ENCODE results near the gene ADGRB3.
A peak's percentile ranks its signal among the peaks of the same experiment; 100 is the strongest.

ADGRB3 gene

GRCh38 chr6:68650142-68650541, 15.1 kb downstream of the ADGRB3 start:
- H3K27ac ChIP-seq, result no peak overlapping the region
- no peak for DNase-seq

DNA sequence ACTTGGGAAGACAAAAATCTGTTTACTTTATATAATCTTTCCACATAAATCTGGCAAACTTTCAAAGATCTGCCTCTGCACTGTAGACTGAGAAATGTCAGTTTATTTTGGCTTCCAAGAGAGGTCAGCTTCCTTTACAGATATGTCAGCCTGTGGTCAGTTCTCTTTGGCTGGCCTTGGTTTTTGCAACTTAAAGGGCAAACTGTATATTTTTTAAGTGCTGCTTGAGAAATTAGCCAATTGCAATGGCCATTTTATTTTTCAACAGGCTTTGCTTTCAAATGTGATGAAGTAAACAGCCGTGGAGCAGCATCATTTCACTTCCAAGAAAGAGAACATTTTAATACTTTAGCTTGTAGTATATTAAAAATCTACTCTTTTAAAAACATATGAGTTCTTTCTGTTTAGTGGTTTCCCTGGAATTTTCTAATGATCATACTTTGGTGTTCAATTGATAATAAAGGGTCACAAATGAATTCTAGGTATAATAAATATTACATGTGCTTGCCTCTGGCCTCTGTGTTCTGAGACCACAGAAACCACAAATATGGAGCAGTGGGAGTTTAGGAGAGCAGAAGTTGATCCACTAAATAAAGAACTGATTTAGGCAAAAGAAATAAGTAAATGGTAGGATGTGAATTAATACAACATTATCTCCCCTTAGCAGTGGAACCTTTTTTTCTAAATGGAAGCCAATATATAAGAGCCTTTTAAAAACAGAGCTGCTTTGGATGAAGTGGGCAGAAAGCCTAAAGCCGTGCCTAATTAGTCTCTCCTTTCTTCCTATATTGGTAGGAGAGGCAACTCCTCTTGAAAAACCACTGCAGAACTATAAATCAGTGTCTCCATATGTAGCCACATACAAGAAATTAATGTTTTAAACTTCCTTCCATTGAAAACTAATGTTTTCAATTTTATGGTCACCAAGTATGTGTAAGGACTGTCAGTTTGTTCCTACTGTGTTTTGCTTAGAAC, 16.2 kb downstream of the ADGRB3 start:
- Histone ChIP-seq H3K4me3 (ENCODE audit: low read depth, low read length) (no peak overlapping the region), H3K27me3 (ENCODE audit: insufficient read depth, low read depth, severe bottlenecking) (no peaks in the 10 kb centered on the region)

More at GRCh38 chr6:68650142-68650541, 15.1 kb downstream of the ADGRB3 start:
- H3K9me3 ChIP-seq (ENCODE audit: severe bottlenecking), result no peaks in the 10 kb centered on the region
- H3K4me3 ChIP-seq (ENCODE audit: low read depth, low read length), result no peak overlapping the region
- H3K36me3 ChIP-seq, result no peaks in the 10 kb centered on the region
- H3K27me3 ChIP-seq (ENCODE audit: insufficient read depth, low read depth, severe bottlenecking), result no peaks in the 10 kb centered on the region
- no peak for TF ChIP-seq CTCF (IDR thresholded peaks at IDR 0.05; ENCODE audit: low read depth, low read length)

DNA sequence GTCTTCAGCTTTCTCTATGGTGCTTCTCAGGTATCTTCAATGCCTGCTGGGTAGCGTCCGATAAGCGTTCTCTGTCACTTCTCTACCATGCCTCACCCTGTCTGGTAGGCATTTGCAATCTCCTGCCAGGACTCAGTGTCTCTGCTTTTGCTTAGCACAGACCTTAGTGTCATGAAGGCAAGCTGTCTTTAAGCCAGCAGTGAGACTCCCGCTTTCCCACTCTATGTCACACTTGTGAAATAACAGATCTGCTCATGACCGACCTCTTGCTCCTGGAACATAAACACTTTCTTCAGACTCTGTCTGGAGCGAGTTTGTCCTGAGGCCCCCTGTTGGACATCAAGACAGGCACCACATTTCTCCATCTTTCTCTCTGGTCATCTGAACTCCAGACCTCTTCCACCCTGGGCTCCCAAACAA, 17.0 kb downstream of the ADGRB3 start:
- DNase-seq, result no peak
- Histone ChIP-seq H3K27ac (no peak overlapping the region), H3K4me3 (ENCODE audit: low read depth, low read length) (no peak overlapping the region), H3K27me3 (ENCODE audit: insufficient read depth, low read depth, severe bottlenecking) (no peaks in the 10 kb centered on the region), H3K36me3 (no peaks in the 10 kb centered on the region), H3K9me3 (ENCODE audit: severe bottlenecking) (no peaks in the 10 kb centered on the region)
- TF ChIP-seq CTCF (IDR thresholded peaks at IDR 0.05; ENCODE audit: low read depth, low read length), result 0 out of 2 replicates have a peak, but pooled peaks have one; percentile 1

More for the DNA sequence above, 16.2 kb downstream of the ADGRB3 start:
- TF ChIP-seq CTCF (IDR thresholded peaks at IDR 0.05; ENCODE audit: low read depth, low read length), result no peak
- Histone ChIP-seq H3K9me3 (ENCODE audit: severe bottlenecking) (no peaks in the 10 kb centered on the region), H3K27ac (no peak overlapping the region), H3K36me3 (no peaks in the 10 kb centered on the region)
- no peak for DNase-seq

DNA sequence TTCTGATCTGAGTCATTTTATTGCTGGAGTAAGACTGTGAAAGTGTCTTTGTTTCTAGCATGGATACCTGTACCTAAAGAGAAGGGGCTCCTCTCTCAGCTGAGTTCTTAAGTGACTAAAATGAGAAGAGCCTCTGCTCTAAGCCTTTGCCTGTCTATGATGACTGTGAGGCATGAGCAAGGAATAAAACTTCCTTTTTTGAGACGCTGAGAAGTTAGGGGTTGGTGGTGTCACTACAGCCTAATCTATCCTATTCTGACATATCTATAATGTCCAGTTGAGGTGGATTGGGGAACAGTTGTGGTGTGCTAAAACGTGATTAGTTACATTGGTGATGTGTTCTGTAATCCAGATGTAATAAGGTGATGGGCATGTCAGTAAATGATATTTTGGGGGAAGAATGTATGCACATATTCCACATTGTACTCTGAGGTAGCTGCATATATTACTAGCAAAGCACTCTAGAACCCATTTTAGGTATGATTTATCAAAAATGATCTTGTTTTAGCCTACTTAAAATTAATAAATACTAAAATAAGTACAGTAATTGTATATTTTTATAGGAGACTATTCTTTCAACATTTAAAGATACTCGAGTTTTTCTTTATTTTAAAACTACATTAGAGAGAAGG, 18.1 kb downstream of the ADGRB3 start:
- DNase-seq, result no peak
- TF ChIP-seq CTCF (IDR thresholded peaks at IDR 0.05; ENCODE audit: low read depth, low read length), result no peak
- Histone ChIP-seq H3K27ac (no peak overlapping the region), H3K4me3 (ENCODE audit: low read depth, low read length) (no peak overlapping the region), H3K36me3 (no peaks in the 10 kb centered on the region), H3K27me3 (ENCODE audit: insufficient read depth, low read depth, severe bottlenecking) (no peaks in the 10 kb centered on the region), H3K9me3 (ENCODE audit: severe bottlenecking) (no peaks in the 10 kb centered on the region)

DNA sequence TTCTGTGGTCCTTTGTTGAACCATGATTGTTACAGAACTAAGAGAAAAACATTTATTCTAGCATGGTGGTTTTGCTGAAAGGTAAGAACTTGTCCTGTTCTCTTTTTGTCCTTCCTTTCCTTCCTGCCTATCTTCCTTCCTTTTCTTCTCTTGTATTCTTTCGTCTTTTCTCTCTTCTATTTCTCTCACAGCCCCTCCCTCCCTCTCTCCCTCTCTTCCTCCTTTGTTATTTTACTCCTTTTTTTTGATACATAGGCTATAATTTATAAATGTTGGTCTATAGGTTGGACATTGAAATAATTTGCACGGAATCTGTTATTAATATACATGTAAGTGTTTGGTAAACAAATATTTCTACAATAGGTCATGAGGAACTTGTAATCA, 18.6 kb downstream of the ADGRB3 start:
- H3K4me3 ChIP-seq (ENCODE audit: low read depth, low read length), result no peak overlapping the region
- H3K9me3 ChIP-seq (ENCODE audit: severe bottlenecking), result no peaks in the 10 kb centered on the region
- H3K27ac ChIP-seq, result no peak overlapping the region
- no peaks in the 10 kb centered on the region for H3K27me3 ChIP-seq (ENCODE audit: insufficient read depth, low read depth, severe bottlenecking)
- TF ChIP-seq CTCF (IDR thresholded peaks at IDR 0.05; ENCODE audit: low read depth, low read length), result no peak
- no peaks in the 10 kb centered on the region for H3K36me3 ChIP-seq
- no peak for DNase-seq
